Measurements from ENCODE around the gene USP35.

DNA sequence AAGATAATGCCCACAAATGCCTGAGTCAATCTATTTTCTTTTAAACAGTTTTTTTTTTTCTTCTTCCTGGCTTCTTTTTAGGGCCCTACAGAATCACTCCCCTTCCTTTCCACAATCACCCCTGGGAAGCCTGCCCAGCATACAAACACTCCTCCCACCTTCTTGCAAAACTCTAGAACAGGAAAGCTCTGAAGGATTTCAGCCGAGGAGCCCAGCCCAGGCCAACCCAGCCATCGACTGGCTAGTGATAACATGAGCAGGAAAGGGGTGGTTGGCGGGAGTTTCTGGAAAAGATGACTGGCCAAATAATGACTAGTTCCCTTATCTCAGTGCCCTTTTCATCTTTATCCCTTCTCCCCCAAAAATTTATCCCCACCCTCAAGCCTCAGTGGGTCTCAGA lies 68.2 kb downstream of the USP35 start:
- TF ChIP-seq, protein P1, sequence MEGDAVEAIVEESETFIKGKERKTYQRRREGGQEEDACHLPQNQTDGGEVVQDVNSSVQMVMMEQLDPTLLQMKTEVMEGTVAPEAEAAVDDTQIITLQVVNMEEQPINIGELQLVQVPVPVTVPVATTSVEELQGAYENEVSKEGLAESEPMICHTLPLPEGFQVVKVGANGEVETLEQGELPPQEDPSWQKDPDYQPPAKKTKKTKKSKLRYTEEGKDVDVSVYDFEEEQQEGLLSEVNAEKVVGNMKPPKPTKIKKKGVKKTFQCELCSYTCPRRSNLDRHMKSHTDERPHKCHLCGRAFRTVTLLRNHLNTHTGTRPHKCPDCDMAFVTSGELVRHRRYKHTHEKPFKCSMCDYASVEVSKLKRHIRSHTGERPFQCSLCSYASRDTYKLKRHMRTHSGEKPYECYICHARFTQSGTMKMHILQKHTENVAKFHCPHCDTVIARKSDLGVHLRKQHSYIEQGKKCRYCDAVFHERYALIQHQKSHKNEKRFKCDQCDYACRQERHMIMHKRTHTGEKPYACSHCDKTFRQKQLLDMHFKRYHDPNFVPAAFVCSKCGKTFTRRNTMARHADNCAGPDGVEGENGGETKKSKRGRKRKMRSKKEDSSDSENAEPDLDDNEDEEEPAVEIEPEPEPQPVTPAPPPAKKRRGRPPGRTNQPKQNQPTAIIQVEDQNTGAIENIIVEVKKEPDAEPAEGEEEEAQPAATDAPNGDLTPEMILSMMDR (IDR thresholded peaks at IDR 0.05; ENCODE audit: insufficient read depth, low read length, poor library complexity, severe bottlenecking), result no peak
- no peak for TF ChIP-seq EZH2phosphoT487 (conservative IDR thresholded peaks at IDR 0.05; ENCODE audit: low read length)
